GM19372 (cell line): ENCODE results near the gene KLHL29.
"Not testable (repeated sequence)": the region's sequence is repeated elsewhere in the genome, so short reads cannot be mapped to it uniquely, and the experiment has no call there.

Experiments used
- ATAC-seq: cut with Tn5 transposase; IDR thresholded peaks from one replicate; pipeline ENCODE4 v1.9.1; 2021; ENCODE audit warnings: mild to moderate bottlenecking, low read depth, moderate library complexity; ENCODE audit not compliant: unreplicated experiment

KLHL29 gene

DNA sequence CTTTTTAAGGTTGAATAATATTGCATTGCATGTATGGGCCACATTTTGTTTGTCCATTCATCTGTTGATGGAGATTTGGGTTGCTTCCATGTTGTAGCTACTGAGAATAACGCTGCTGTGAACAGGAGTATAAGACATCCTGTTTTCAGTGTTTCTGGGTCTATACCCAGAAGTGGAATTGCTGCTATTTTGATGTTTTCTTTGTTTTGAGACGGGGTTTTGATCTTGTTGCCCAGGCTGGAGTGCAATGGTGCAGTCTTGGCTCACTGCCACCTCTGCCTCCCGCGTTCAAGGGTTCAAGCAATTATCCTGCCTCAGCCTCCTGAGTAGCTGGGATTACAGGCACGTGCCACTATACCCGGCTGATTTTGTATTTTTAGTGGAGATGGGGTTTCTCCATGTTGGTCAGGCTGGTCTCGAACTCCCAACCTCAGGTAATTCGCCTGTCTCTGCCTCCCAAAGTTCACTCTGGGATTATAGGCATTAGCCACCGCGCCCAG, 6.3 kb downstream of the KLHL29 start:
- not testable (repeated sequence) for ATAC-seq

- ATAC-seq, result no peak
These were observed 8.7 kb downstream of the KLHL29 start for GRCh38 chr2:23393722-23394121.

GRCh38 chr2:23394700-23395099, 9.7 kb downstream of the KLHL29 start:
- no peak for ATAC-seq

DNA sequence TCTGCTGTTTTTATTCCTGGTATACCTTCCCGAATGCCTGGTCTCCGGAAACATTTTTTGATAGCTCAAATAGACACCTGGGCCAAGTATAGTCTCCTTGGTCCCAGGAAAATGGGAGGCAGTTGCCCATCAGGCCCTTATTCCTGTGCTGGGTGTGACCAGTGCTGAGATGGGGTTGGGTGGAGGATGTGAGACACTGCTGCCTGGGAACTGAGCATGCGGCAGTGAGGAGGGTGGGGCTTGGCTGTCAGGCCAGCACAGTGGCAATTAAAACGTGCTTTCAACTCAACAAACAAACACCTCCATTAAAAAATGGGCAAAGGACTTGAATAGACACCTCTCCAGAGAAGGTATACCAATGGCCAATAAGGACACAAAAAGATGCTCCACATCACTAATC, 12.5 kb downstream of the KLHL29 start:
- ATAC-seq, result no peak

GRCh38 chr2:23399674-23400261, 14.8 kb downstream of the KLHL29 start:
- peak; percentile 60 for ATAC-seq

DNA sequence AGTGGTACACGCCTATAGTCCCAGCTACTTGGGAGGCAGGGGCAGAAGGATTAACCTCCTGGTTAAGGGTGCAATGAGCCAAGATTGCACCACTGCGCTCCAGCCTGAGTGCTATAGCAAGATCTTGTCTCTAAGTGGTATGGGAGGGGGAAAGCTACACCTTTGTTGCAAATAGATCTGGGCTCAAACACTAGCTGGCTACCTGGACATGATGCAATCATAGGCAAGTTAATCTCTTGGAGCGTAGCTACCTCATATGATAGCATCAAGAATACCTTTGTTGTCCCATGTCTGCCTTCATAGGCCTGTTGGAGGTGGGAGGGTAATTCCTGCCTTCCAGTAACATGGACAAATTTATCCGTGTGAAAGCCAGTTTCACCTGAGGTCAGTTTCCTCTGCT, 15.7 kb downstream of the KLHL29 start:
- ATAC-seq, result no peak

- ATAC-seq, result no peak
These were observed 16.6 kb downstream of the KLHL29 start for GRCh38 chr2:23401427-23402204.

- ATAC-seq, result no peak
These were observed 17.3 kb downstream of the KLHL29 start for GRCh38 chr2:23402205-23402740.

- ATAC-seq, result no peak
These were observed 19.4 kb downstream of the KLHL29 start for GRCh38 chr2:23404426-23404825.

DNA sequence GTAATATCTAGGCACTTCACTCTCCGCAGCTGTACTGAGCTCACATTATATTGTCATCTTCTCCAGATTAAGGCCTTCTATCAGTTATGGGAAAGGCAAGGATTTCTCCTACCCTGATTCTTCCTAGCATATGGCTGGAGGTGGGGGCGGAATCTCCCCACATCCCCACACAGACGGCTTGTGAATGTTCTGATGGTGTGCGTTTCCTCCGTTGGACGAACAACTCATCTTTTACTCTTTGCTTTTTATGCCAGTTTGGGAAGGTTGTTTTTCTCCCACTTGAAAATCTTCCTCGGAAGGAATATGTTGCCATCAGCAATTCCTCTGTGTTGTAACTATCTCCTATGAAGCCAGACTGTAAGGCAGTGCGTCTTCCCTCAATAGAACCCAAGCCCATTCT, 24.3 kb downstream of the KLHL29 start:
- no peak for ATAC-seq

DNA sequence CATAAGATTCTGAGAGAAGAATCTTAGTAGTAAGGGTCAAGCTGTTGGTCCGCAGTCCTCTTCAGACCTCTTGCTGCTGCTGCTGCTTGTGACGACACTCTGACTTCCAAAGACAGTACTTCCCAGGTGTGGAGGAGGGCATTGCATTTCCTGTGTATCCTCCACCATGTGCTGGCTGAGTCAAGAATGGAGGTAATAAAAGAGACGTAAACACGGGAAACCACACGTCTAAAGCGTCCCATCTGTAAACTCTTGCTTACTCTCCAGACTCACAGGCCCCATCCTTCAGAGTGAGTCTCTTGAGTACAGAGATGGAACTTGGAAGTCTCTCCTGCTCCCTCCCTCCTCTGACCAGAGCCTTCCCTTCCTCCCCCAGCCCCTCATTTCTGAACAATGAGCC, 25.6 kb downstream of the KLHL29 start:
- no peak for ATAC-seq

- ATAC-seq, result no peak
These were observed 26.9 kb downstream of the KLHL29 start for GRCh38 chr2:23411752-23412431.

GRCh38 chr2:23412556-23413155, 27.7 kb downstream of the KLHL29 start:
- ATAC-seq, result no peak

DNA sequence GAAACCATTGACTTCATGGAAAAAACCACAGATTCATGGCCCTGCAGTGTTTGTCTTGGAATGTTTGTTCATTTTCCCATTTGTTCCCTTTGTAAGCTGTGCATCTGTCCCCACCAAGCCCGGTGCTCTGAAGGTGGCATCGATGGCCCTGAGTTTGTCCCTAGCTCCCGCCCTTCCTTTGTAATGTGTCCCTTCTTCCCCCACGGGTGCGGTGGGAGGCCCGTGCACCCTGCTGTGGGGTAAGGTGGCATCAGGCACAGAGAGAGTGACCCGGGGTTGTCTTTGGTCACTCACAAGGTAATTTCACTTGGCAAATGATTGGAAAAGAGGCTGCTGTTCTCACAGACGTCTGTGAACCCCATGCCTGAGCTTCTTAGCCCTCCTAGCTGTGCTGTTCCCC, 28.7 kb downstream of the KLHL29 start:
- ATAC-seq, result no peak

DNA sequence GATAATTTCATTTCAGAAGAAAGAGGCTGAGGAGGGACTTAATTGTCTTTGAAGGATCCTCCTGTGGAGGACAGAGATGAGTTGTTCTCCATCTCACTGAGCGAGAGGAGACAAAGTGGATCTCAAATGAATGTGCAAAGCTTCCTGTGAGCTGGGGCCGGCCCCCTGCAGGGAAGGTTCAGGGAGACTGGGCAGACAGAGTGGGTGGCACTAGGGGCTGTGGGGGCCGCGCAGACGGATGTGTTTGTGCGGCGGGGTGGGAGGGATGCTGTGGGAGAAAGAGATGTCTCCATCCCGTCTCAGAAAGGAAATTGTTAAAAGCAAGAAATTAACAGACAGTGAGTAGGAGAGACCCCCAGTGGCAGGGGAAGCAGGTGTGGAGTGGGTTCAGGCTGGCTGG, 29.1 kb downstream of the KLHL29 start:
- no peak for ATAC-seq

- no peak for ATAC-seq
These were observed 29.9 kb downstream of the KLHL29 start for GRCh38 chr2:23414871-23415270.

GRCh38 chr2:23417310-23417709, 32.3 kb downstream of the KLHL29 start:
- no peak for ATAC-seq

GRCh38 chr2:23418056-23418455, 33.1 kb downstream of the KLHL29 start:
- ATAC-seq, result no peak

DNA sequence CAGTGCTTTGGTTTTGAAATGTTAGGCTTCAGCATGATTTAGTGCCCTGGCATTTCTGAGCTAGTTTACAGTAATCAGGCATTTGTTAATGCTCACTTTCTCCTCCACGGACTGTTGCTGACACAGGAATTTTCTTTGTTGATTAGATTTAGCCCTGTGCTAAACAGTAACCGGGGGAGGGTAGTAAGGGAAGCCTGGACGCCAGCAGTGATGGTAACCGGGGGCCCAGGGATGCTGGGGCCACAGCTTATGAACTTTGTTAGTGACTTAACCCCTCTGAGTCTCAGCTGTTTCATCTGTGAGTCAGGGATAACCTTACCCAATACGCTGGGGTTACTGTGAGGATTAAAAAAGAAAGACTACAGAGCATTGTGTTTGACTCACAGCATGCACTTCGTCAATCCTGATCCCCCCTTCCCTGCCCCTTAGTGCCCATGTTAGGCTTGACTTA, 33.5 kb downstream of the KLHL29 start:
- no peak for ATAC-seq

GRCh38 chr2:23419171-23420090, 34.5 kb downstream of the KLHL29 start:
- no peak for ATAC-seq
